ENCODE results near the gene HOPX. TPM values are rescaled to one million over a fixed set of nuclear protein-coding genes. Genes with fewer than 3 reads are reported as not detected.
"Not testable (repeated sequence)": the region's sequence is repeated elsewhere in the genome, so short reads cannot be mapped to it uniquely, and the experiment has no call there.

HOPX gene
- not detected for polyA plus RNA-seq (2013, experiment 1 of 4)
- not detected for polyA plus RNA-seq (2013, experiment 2 of 4)
- 0.85 TPM for polyA plus RNA-seq (2013, experiment 3 of 4)
- polyA plus RNA-seq (2013, experiment 4 of 4) = 1.1 TPM

- Histone ChIP-seq H3K9me3 (ENCODE audit: control insufficient read depth, low read length) (no peaks in the 10 kb centered on the region), H3K36me3 (ENCODE audit: control insufficient read depth, insufficient read depth, low read length) (no peaks in the 10 kb centered on the region), H3K27me3 (ENCODE audit: control insufficient read depth, insufficient read depth, low read length, poor library complexity, severe bottlenecking) (no peaks in the 10 kb centered on the region), H3K4me1 (ENCODE audit: control insufficient read depth, insufficient read depth, low read length) (peaks cover 10% of the 10 kb centered on the region), H3K27ac (ENCODE audit: insufficient read depth, low read depth, low read length, poor library complexity, severe bottlenecking) (no peak within 1 kb of the TSS), H3K4me3 (ENCODE audit: insufficient read depth, low read depth, low read length) (no peak within 1 kb of the TSS)
- WGBS, 2 experiments = 76 to 77% methylated on average over 18 of the region's 18 CpGs
These were observed at the start of gene HOPX for GRCh38 chr4:56681158-56681852. TSS of gene HOPX (minus strand) at chr4:56681296. CDS start at chr4:56657816, 23,480 bp downstream.

GRCh38 chr4:56730097-56730496 is 49.0 kb upstream of the HOPX start:
- Histone ChIP-seq H3K4me3 (ENCODE audit: insufficient read depth, low read depth, low read length) (no peak overlapping the region), H3K4me1 (ENCODE audit: control insufficient read depth, insufficient read depth, low read length) (no peaks in the 10 kb centered on the region), H3K27me3 (ENCODE audit: control insufficient read depth, insufficient read depth, low read length, poor library complexity, severe bottlenecking) (no peaks in the 10 kb centered on the region), H3K27ac (ENCODE audit: insufficient read depth, low read depth, low read length, poor library complexity, severe bottlenecking) (no peak overlapping the region), H3K36me3 (ENCODE audit: control insufficient read depth, insufficient read depth, low read length) (no peaks in the 10 kb centered on the region), H3K9me3 (ENCODE audit: control insufficient read depth, low read length) (no peaks in the 10 kb centered on the region)
- WGBS, 2 experiments = 88 to 91% methylated on average over 5 of the region's 5 CpGs

GRCh38 chr4:56728512-56728911 is 47.4 kb upstream of the HOPX start:
- Histone ChIP-seq H3K27ac (ENCODE audit: insufficient read depth, low read depth, low read length, poor library complexity, severe bottlenecking) (no peak overlapping the region), H3K4me1 (ENCODE audit: control insufficient read depth, insufficient read depth, low read length) (no peaks in the 10 kb centered on the region), H3K36me3 (ENCODE audit: control insufficient read depth, insufficient read depth, low read length) (no peaks in the 10 kb centered on the region), H3K4me3 (ENCODE audit: insufficient read depth, low read depth, low read length) (no peak overlapping the region), H3K27me3 (ENCODE audit: control insufficient read depth, insufficient read depth, low read length, poor library complexity, severe bottlenecking) (no peaks in the 10 kb centered on the region), H3K9me3 (ENCODE audit: control insufficient read depth, low read length) (no peaks in the 10 kb centered on the region)
- WGBS, 2 experiments = 94 to 95% methylated on average over 4 of the region's 4 CpGs

GRCh38 chr4:56727150-56727549 is 46.1 kb upstream of the HOPX start:
- Histone ChIP-seq H3K9me3 (ENCODE audit: control insufficient read depth, low read length) (no peaks in the 10 kb centered on the region), H3K36me3 (ENCODE audit: control insufficient read depth, insufficient read depth, low read length) (no peaks in the 10 kb centered on the region), H3K27me3 (ENCODE audit: control insufficient read depth, insufficient read depth, low read length, poor library complexity, severe bottlenecking) (no peaks in the 10 kb centered on the region), H3K4me1 (ENCODE audit: control insufficient read depth, insufficient read depth, low read length) (no peaks in the 10 kb centered on the region), H3K27ac (ENCODE audit: insufficient read depth, low read depth, low read length, poor library complexity, severe bottlenecking) (no peak overlapping the region), H3K4me3 (ENCODE audit: insufficient read depth, low read depth, low read length) (no peak overlapping the region)
- 70 to 80% methylated on average over 4 of the region's 4 CpGs for WGBS, 2 experiments

- H3K27me3 ChIP-seq (ENCODE audit: control insufficient read depth, insufficient read depth, low read length, poor library complexity, severe bottlenecking); H3K4me3 ChIP-seq (ENCODE audit: insufficient read depth, low read depth, low read length); H3K27ac ChIP-seq (ENCODE audit: insufficient read depth, low read depth, low read length, poor library complexity, severe bottlenecking); H3K36me3 ChIP-seq (ENCODE audit: control insufficient read depth, insufficient read depth, low read length); H3K4me1 ChIP-seq (ENCODE audit: control insufficient read depth, insufficient read depth, low read length); H3K9me3 ChIP-seq (ENCODE audit: control insufficient read depth, low read length): not testable (repeated sequence)
- WGBS, 2 experiments = 100% methylated on average over 1 of the region's 1 CpG
These were observed 45.5 kb upstream of the HOPX start for GRCh38 chr4:56726593-56726992.

GRCh38 chr4:56723659-56724230 is 42.6 kb upstream of the HOPX start:
- Histone ChIP-seq H3K27me3 (ENCODE audit: control insufficient read depth, insufficient read depth, low read length, poor library complexity, severe bottlenecking) (no peaks in the 10 kb centered on the region), H3K36me3 (ENCODE audit: control insufficient read depth, insufficient read depth, low read length) (no peaks in the 10 kb centered on the region), H3K9me3 (ENCODE audit: control insufficient read depth, low read length) (no peaks in the 10 kb centered on the region), H3K27ac (ENCODE audit: insufficient read depth, low read depth, low read length, poor library complexity, severe bottlenecking) (no peak overlapping the region), H3K4me1 (ENCODE audit: control insufficient read depth, insufficient read depth, low read length) (no peaks in the 10 kb centered on the region), H3K4me3 (ENCODE audit: insufficient read depth, low read depth, low read length) (no peak overlapping the region)
- 76 to 79% methylated on average over 2 of the region's 2 CpGs for WGBS, 2 experiments

- Histone ChIP-seq H3K4me3 (ENCODE audit: insufficient read depth, low read depth, low read length) (no peak overlapping the region), H3K36me3 (ENCODE audit: control insufficient read depth, insufficient read depth, low read length) (no peaks in the 10 kb centered on the region), H3K27ac (ENCODE audit: insufficient read depth, low read depth, low read length, poor library complexity, severe bottlenecking) (no peak overlapping the region), H3K4me1 (ENCODE audit: control insufficient read depth, insufficient read depth, low read length) (no peaks in the 10 kb centered on the region), H3K9me3 (ENCODE audit: control insufficient read depth, low read length) (no peaks in the 10 kb centered on the region), H3K27me3 (ENCODE audit: control insufficient read depth, insufficient read depth, low read length, poor library complexity, severe bottlenecking) (no peaks in the 10 kb centered on the region)
- 92 to 93% methylated on average over 5 of the region's 5 CpGs for WGBS, 2 experiments
These were observed 42.1 kb upstream of the HOPX start for GRCh38 chr4:56723201-56723605.

GRCh38 chr4:56708146-56708545 is 27.1 kb upstream of the HOPX start:
- WGBS, 2 experiments = 85 to 91% methylated on average over 1 of the region's 1 CpG
- no peaks in the 10 kb centered on the region for H3K27me3 ChIP-seq (ENCODE audit: control insufficient read depth, insufficient read depth, low read length, poor library complexity, severe bottlenecking)
- H3K9me3 ChIP-seq (ENCODE audit: control insufficient read depth, low read length) = peaks cover 3% of the 10 kb centered on the region
- peaks cover 7% of the 10 kb centered on the region for H3K4me1 ChIP-seq (ENCODE audit: control insufficient read depth, insufficient read depth, low read length)
- no peak overlapping the region for H3K27ac ChIP-seq (ENCODE audit: insufficient read depth, low read depth, low read length, poor library complexity, severe bottlenecking)
- H3K36me3 ChIP-seq (ENCODE audit: control insufficient read depth, insufficient read depth, low read length) = no peaks in the 10 kb centered on the region
- H3K4me3 ChIP-seq (ENCODE audit: insufficient read depth, low read depth, low read length) = no peak overlapping the region

- H3K4me1 ChIP-seq (ENCODE audit: control insufficient read depth, insufficient read depth, low read length) = peaks cover 7% of the 10 kb centered on the region
- H3K4me3 ChIP-seq (ENCODE audit: insufficient read depth, low read depth, low read length) = no peak overlapping the region
- no peaks in the 10 kb centered on the region for H3K9me3 ChIP-seq (ENCODE audit: control insufficient read depth, low read length)
- no peaks in the 10 kb centered on the region for H3K36me3 ChIP-seq (ENCODE audit: control insufficient read depth, insufficient read depth, low read length)
- no peak overlapping the region for H3K27ac ChIP-seq (ENCODE audit: insufficient read depth, low read depth, low read length, poor library complexity, severe bottlenecking)
- no peaks in the 10 kb centered on the region for H3K27me3 ChIP-seq (ENCODE audit: control insufficient read depth, insufficient read depth, low read length, poor library complexity, severe bottlenecking)
These were observed 24.9 kb upstream of the HOPX start for GRCh38 chr4:56705966-56706365.

- Histone ChIP-seq H3K4me3 (ENCODE audit: insufficient read depth, low read depth, low read length) (no peak overlapping the region), H3K27me3 (ENCODE audit: control insufficient read depth, insufficient read depth, low read length, poor library complexity, severe bottlenecking) (no peaks in the 10 kb centered on the region), H3K9me3 (ENCODE audit: control insufficient read depth, low read length) (no peaks in the 10 kb centered on the region), H3K36me3 (ENCODE audit: control insufficient read depth, insufficient read depth, low read length) (no peaks in the 10 kb centered on the region), H3K4me1 (ENCODE audit: control insufficient read depth, insufficient read depth, low read length) (peaks cover 7% of the 10 kb centered on the region), H3K27ac (ENCODE audit: insufficient read depth, low read depth, low read length, poor library complexity, severe bottlenecking) (no peak overlapping the region)
- WGBS, 2 experiments = 95 to 97% methylated on average over 6 of the region's 6 CpGs
These were observed 24.2 kb upstream of the HOPX start for GRCh38 chr4:56705334-56705733.

Measured in ectodermal cell (in vitro differentiated cells).